ENCODE data around the gene KRT78.

Gene KRT78

GRCh38 chr12:52812073-52812400 lies 36.8 kb downstream of the KRT78 start:
- DNase-seq (ENCODE audit: low spot score): no peak

GRCh38 chr12:52811191-52812072 lies 37.4 kb downstream of the KRT78 start:
- no peak for DNase-seq (ENCODE audit: low spot score)

- DNase-seq (ENCODE audit: low spot score): no peak
These were observed 38.2 kb downstream of the KRT78 start for GRCh38 chr12:52810554-52810953.

- DNase-seq (ENCODE audit: low spot score): no peak
These were observed 39.6 kb downstream of the KRT78 start for GRCh38 chr12:52809166-52809565.

GRCh38 chr12:52808573-52809160 lies 40.1 kb downstream of the KRT78 start:
- no peak for DNase-seq (ENCODE audit: low spot score)

GRCh38 chr12:52807544-52808470 lies 41.0 kb downstream of the KRT78 start:
- no peak for DNase-seq (ENCODE audit: low spot score)

GRCh38 chr12:52806821-52807543 lies 41.8 kb downstream of the KRT78 start:
- no peak for DNase-seq (ENCODE audit: low spot score)

- DNase-seq (ENCODE audit: low spot score): no peak
These were observed 42.5 kb downstream of the KRT78 start for GRCh38 chr12:52806169-52806811.

- no peak for DNase-seq (ENCODE audit: low spot score)
These were observed 43.1 kb downstream of the KRT78 start for GRCh38 chr12:52805739-52806138.

GRCh38 chr12:52805000-52805399 lies 43.8 kb downstream of the KRT78 start:
- no peak for DNase-seq (ENCODE audit: low spot score)

GRCh38 chr12:52802442-52802841 lies 46.4 kb downstream of the KRT78 start:
- DNase-seq (ENCODE audit: low spot score): no peak

- no peak for DNase-seq (ENCODE audit: low spot score)
These were observed 47.0 kb downstream of the KRT78 start for GRCh38 chr12:52801773-52802172.

- no peak for DNase-seq (ENCODE audit: low spot score)
These were observed 48.4 kb downstream of the KRT78 start for GRCh38 chr12:52800259-52800917.

GRCh38 chr12:52799505-52800211 lies 49.1 kb downstream of the KRT78 start:
- DNase-seq (ENCODE audit: low spot score): no peak

- DNase-seq (ENCODE audit: low spot score): peak; percentile 93
These were observed 49.9 kb downstream of the KRT78 start for GRCh38 chr12:52798671-52799504.

- DNase-seq (ENCODE audit: low spot score): peak; percentile 91
These were observed 50.7 kb downstream of the KRT78 start for GRCh38 chr12:52798003-52798670.

GRCh38 chr12:52797529-52797894 lies 51.3 kb downstream of the KRT78 start:
- DNase-seq (ENCODE audit: low spot score): peak; percentile 44

GRCh38 chr12:52796839-52797528 lies 51.8 kb downstream of the KRT78 start:
- no peak for DNase-seq (ENCODE audit: low spot score)

All from kidney tubule cell (primary cell).